Epithelial cell of prostate (primary cell): ENCODE data around the gene CHST15.

Experiments
- DNase-seq: peaks from one replicate; pipeline ENCODE4 v3.0.0-alpha.2; 2011; ENCODE audit warnings: low read depth, low spot score
- H3K27ac ChIP-seq: fragments of 450-650 bp; 2 replicates; pipeline ENCODE4 v1.5.1; 2017; ENCODE audit warnings: mild to moderate bottlenecking

Gene CHST15

GRCh38 chr10:124125305-124126116 lies 32.1 kb upstream of the CHST15 start:
- peak; percentile 27 for DNase-seq
- no peak overlapping the region for H3K27ac ChIP-seq

- no peak for DNase-seq
- no peak overlapping the region for H3K27ac ChIP-seq
Measured at GRCh38 chr10:124124769-124125161, 31.4 kb upstream of the CHST15 start.

GRCh38 chr10:124124123-124124768 lies 30.8 kb upstream of the CHST15 start:
- no peak overlapping the region for H3K27ac ChIP-seq
- DNase-seq, result no peak

GRCh38 chr10:124123156-124123555 lies 29.8 kb upstream of the CHST15 start:
- H3K27ac ChIP-seq, result no peak overlapping the region
- no peak for DNase-seq

- H3K27ac ChIP-seq, result no peak overlapping the region
- DNase-seq, result no peak
Measured at GRCh38 chr10:124122211-124122610, 28.8 kb upstream of the CHST15 start.

- no peak overlapping the region for H3K27ac ChIP-seq
- DNase-seq, result no peak
Measured at GRCh38 chr10:124120410-124121061, 27.1 kb upstream of the CHST15 start.

- DNase-seq, result no peak
- no peak overlapping the region for H3K27ac ChIP-seq
Measured at GRCh38 chr10:124119946-124120345, 26.5 kb upstream of the CHST15 start.

- no peak overlapping the region for H3K27ac ChIP-seq
- DNase-seq, result no peak
Measured at GRCh38 chr10:124119216-124119615, 25.8 kb upstream of the CHST15 start.

- no peak for DNase-seq
- no peak overlapping the region for H3K27ac ChIP-seq
Measured at GRCh38 chr10:124117833-124118232, 24.4 kb upstream of the CHST15 start.

- DNase-seq, result no peak
- H3K27ac ChIP-seq, result no peak overlapping the region
Measured at GRCh38 chr10:124117511-124117785, 24.1 kb upstream of the CHST15 start.

- DNase-seq, result no peak
- H3K27ac ChIP-seq, result no peak overlapping the region
Measured at GRCh38 chr10:124116771-124117510, 23.5 kb upstream of the CHST15 start.

- no peak overlapping the region for H3K27ac ChIP-seq
- DNase-seq, result no peak
Measured at GRCh38 chr10:124114696-124115095, 21.3 kb upstream of the CHST15 start.

- DNase-seq, result no peak
- no peak overlapping the region for H3K27ac ChIP-seq
Measured at GRCh38 chr10:124112891-124113580, 19.6 kb upstream of the CHST15 start.

- H3K27ac ChIP-seq, result no peak overlapping the region
Measured at GRCh38 chr10:124110882-124111281, 17.5 kb upstream of the CHST15 start.

GRCh38 chr10:124109261-124109660 lies 15.9 kb upstream of the CHST15 start:
- no peak overlapping the region for H3K27ac ChIP-seq
- DNase-seq, result no peak

More at GRCh38 chr10:124110882-124111281, 17.5 kb upstream of the CHST15 start:
- no peak for DNase-seq

- no peak overlapping the region for H3K27ac ChIP-seq
- no peak for DNase-seq
Measured at GRCh38 chr10:124107072-124107471, 13.7 kb upstream of the CHST15 start.

- DNase-seq, result peak; percentile 78
- H3K27ac ChIP-seq, result peak overlapping the region; percentile 39
Measured at GRCh38 chr10:124106241-124106879, 13.0 kb upstream of the CHST15 start.

- no peak for DNase-seq
- peak overlapping the region; percentile 39 for H3K27ac ChIP-seq
Measured at GRCh38 chr10:124105594-124105993, 12.2 kb upstream of the CHST15 start.

GRCh38 chr10:124105045-124105444 lies 11.6 kb upstream of the CHST15 start:
- DNase-seq, result no peak
- H3K27ac ChIP-seq, result no peak overlapping the region
